Stimulated activated CD8-positive, alpha-beta memory T cell treated with anti-CD3 and anti-CD28 coated beads, Interleukin-2, amount 100 ng/mL, for 48 hours (primary cell): ENCODE data around the gene BCL6B.

Experiments
- DNase-seq, 2 donors: peaks; one replicate each; pipeline ENCODE4 v3.0.0-alpha.2; 2020; ENCODE audit warnings: low read depth in 2 of 2

Gene BCL6B

GRCh38 chr17:7058831-7059447, 36.1 kb downstream of the BCL6B start:
- no peak for DNase-seq

- DNase-seq: no peak
Measured at GRCh38 chr17:7060165-7060891, 37.5 kb downstream of the BCL6B start.

GRCh38 chr17:7063518-7064094, 40.8 kb downstream of the BCL6B start:
- DNase-seq: no peak

- no peak for DNase-seq
Measured at GRCh38 chr17:7064261-7064660, 41.4 kb downstream of the BCL6B start.

GRCh38 chr17:7067198-7067597, 44.3 kb downstream of the BCL6B start:
- DNase-seq: no peak

- DNase-seq: no peak
Measured at GRCh38 chr17:7068268-7068667, 45.4 kb downstream of the BCL6B start.

- no peak for DNase-seq
Measured at GRCh38 chr17:7070712-7071111, 47.9 kb downstream of the BCL6B start.

GRCh38 chr17:7072406-7072805, 49.6 kb downstream of the BCL6B start:
- DNase-seq: no peak

- no peak for DNase-seq
Measured at GRCh38 chr17:7074931-7075330, 52.1 kb downstream of the BCL6B start.

- DNase-seq: no peak
Measured at GRCh38 chr17:7077911-7078546, 55.2 kb downstream of the BCL6B start.

- DNase-seq: no peak
Measured at GRCh38 chr17:7078711-7079110, 55.9 kb downstream of the BCL6B start.
